Muscle layer of duodenum (tissue), 2 donors: ENCODE results near the gene ESR1.
"Not testable (repeated sequence)": the region's sequence is repeated elsewhere in the genome, so short reads cannot be mapped to it uniquely, and the experiment has no call there.

Experiments
- H3K27ac ChIP-seq: one replicate; pipeline ENCODE4 v1.7.0; 2013; ENCODE audit warnings: mild to moderate bottlenecking, low read length
- H3K27me3 ChIP-seq: one replicate; pipeline ENCODE4 v1.7.0; 2013; ENCODE audit warnings: low read depth, mild to moderate bottlenecking, control low read depth, low read length
- H3K36me3 ChIP-seq, 2 donors: one replicate each; pipeline ENCODE4 v1.7.0; 2013; ENCODE audit warnings: low read length in 2 of 2, control low read depth in 1 of 2, mild to moderate bottlenecking in 1 of 2; ENCODE audit not compliant: insufficient read depth in 2 of 2, control insufficient read depth in 1 of 2
- H3K4me1 ChIP-seq, 2 donors: one replicate each; pipeline ENCODE4 v1.7.0; 2013; ENCODE audit warnings: low read length in 2 of 2, mild to moderate bottlenecking in 2 of 2, control low read depth in 1 of 2, moderate library complexity in 1 of 2; ENCODE audit not compliant: insufficient read depth in 2 of 2, control insufficient read depth in 1 of 2
- H3K4me3 ChIP-seq, 2 donors: one replicate each; pipeline ENCODE4 v1.7.0; 2013; ENCODE audit warnings: low read length in 2 of 2, low read depth in 1 of 2, mild to moderate bottlenecking in 1 of 2
- H3K9me3 ChIP-seq, 2 donors: one replicate each; pipeline ENCODE4 v1.7.0; 2013; ENCODE audit warnings: low read length in 2 of 2, control low read depth in 1 of 2, mild to moderate bottlenecking in 1 of 2; ENCODE audit not compliant: control insufficient read depth in 1 of 2
- donor health status: healthy.

Gene ESR1

GRCh38 chr6:151822252-151823111, 15.0 kb downstream of the ESR1 start:
- Histone ChIP-seq H3K27ac (no peak overlapping the region), H3K36me3 (no peaks in the 10 kb centered on the region), H3K9me3 (no peaks in the 10 kb centered on the region), H3K4me3 (no peak overlapping the region), H3K27me3 (no peaks in the 10 kb centered on the region), H3K4me1 (no peaks in the 10 kb centered on the region)

DNA sequence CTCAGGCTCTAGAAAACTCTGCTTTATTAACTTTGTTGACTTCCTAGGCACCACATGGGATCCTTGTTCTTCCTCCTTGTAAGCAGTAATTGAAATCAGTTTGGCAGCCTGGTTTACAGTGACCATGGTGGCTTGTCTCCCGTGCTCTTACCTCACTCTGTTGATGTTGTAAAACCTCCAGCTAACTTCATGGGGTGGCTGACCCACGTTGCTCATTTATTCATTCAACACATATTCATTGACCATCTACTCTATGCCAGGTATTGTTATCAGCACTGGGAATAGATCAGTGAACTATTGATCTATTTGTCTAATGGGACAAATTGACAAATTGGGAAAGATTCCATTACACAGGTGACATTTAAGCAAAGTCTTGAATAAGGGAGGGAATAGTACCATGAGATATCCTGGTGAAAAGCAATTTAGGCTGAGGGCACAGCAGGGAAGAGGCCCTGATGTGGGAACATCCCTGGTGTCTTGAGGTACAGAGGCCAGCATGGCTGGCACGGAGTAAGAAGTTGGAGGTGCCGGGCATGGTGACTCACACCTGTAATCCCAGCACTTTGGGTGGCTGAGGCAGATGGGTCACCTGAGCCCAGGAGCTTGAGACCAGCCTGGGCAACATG, 19.1 kb downstream of the ESR1 start:
- H3K4me3 ChIP-seq: no peak overlapping the region
- H3K9me3 ChIP-seq: no peaks in the 10 kb centered on the region
- no peaks in the 10 kb centered on the region for H3K27me3 ChIP-seq
- H3K36me3 ChIP-seq: no peaks in the 10 kb centered on the region
- H3K4me1 ChIP-seq: no peaks in the 10 kb centered on the region
- H3K27ac ChIP-seq: no peak overlapping the region

DNA sequence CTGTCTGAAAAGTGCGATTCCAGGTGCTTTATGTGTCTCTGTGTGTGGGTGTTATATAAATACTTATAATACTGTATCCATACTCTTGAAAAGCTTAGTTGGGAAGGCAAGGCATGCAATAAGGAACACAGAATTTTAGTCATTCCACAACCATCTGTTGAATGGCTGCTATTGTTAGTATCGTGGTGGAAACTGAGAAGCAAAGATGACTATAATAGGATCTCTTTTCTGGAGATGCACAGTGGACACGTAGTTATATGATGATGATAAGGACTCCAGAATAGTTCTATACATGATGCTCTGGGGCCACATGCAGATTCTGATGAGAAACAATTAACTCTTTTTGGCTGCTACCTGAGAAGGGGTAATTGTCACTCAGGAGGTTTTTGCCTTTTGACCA, 25.2 kb downstream of the ESR1 start:
- no peaks in the 10 kb centered on the region for H3K36me3 ChIP-seq
- no peak overlapping the region for H3K4me3 ChIP-seq
- H3K9me3 ChIP-seq: no peaks in the 10 kb centered on the region
- H3K27ac ChIP-seq: no peak overlapping the region
- no peaks in the 10 kb centered on the region for H3K27me3 ChIP-seq
- H3K4me1 ChIP-seq: no peaks in the 10 kb centered on the region

DNA sequence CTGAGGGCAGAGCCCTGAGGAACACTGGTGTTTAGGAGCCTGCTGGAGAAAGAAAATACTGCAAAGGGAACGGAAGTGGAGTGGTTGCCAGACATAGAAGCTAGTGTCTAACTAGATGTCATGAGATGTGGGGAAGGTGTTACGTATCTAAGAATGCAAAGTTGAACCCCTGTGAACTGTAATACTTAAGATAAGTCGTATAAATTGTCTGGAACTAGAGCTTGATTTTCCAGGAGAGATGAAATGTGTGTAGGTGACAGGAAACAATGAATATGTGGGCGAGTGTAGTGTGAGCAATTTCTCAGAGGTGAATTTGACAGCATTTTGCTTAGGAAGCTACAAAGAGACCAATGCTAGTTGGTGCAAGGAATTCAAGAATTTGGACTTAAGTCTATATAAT, 27.9 kb downstream of the ESR1 start:
- Histone ChIP-seq H3K4me1 (no peaks in the 10 kb centered on the region), H3K36me3 (no peaks in the 10 kb centered on the region), H3K4me3 (no peak overlapping the region), H3K27ac (no peak overlapping the region), H3K27me3 (no peaks in the 10 kb centered on the region), H3K9me3 (no peaks in the 10 kb centered on the region)

- H3K27ac ChIP-seq: no peak overlapping the region
- no peaks in the 10 kb centered on the region for H3K27me3 ChIP-seq
- no peaks in the 10 kb centered on the region for H3K36me3 ChIP-seq
- no peaks in the 10 kb centered on the region for H3K4me1 ChIP-seq
- H3K9me3 ChIP-seq: no peaks in the 10 kb centered on the region
- no peak overlapping the region for H3K4me3 ChIP-seq
These were observed 29.7 kb downstream of the ESR1 start for GRCh38 chr6:151837223-151837622.

DNA sequence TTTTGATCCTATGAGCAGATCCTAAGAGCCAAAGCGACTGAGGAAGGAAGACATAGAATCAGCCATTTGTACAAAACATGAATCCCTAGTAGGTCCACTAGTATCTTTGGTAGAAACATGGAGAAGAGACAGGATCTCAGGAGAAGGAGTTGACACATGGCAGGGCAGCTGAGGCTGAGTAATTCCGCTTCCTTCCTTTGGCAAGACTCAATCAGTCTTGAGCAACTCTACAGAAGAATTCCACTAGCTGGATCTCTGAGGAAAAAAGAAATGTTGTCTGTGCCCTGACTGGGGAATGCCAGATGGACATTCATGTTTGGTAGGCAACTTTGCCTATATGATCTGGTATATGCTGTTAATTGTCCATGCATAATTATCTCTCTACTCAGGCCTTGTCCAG, 35.3 kb downstream of the ESR1 start:
- no peaks in the 10 kb centered on the region for H3K36me3 ChIP-seq
- no peaks in the 10 kb centered on the region for H3K9me3 ChIP-seq
- no peak overlapping the region for H3K27ac ChIP-seq
- H3K27me3 ChIP-seq: no peaks in the 10 kb centered on the region
- H3K4me1 ChIP-seq: no peaks in the 10 kb centered on the region
- H3K4me3 ChIP-seq: no peak overlapping the region

GRCh38 chr6:151847064-151847463, 39.6 kb downstream of the ESR1 start:
- Histone ChIP-seq H3K9me3 (no peaks in the 10 kb centered on the region), H3K4me3 (no peak overlapping the region), H3K27ac (no peak overlapping the region), H3K4me1 (no peaks in the 10 kb centered on the region), H3K27me3 (no peaks in the 10 kb centered on the region), H3K36me3 (no peaks in the 10 kb centered on the region)

DNA sequence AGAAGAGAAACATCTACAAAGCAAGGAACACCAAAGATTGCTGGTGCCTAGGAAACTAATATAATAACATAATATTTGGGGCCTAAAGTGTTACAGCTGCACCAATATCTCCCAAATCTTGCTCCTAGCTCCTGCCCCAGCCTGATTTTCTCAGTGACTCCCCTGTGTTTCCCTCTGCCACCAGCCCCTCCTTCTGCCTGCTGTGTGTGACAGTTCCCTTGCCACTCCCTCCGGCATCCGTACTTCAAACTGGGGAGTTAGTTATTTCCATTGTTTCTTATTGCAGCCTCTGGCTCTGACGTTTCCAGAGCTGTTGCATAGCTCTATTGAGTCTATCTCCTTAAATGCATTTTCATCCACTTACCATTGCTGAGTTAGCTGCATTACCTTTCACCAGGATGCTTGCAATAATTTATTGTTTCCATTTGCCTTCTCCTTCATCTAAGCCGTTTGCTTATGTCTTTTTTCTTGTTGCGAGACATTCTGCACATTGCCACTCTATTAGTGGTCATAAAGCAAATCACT, 43.1 kb downstream of the ESR1 start:
- H3K36me3 ChIP-seq: no peaks in the 10 kb centered on the region
- no peaks in the 10 kb centered on the region for H3K9me3 ChIP-seq
- no peak overlapping the region for H3K27ac ChIP-seq
- H3K4me1 ChIP-seq: no peaks in the 10 kb centered on the region
- no peak overlapping the region for H3K4me3 ChIP-seq
- no peaks in the 10 kb centered on the region for H3K27me3 ChIP-seq

GRCh38 chr6:151858294-151858693, 50.8 kb downstream of the ESR1 start:
- Histone ChIP-seq H3K36me3 (no peaks in the 10 kb centered on the region), H3K4me3 (no peak overlapping the region), H3K9me3 (no peaks in the 10 kb centered on the region), H3K27ac (no peak overlapping the region), H3K27me3 (no peaks in the 10 kb centered on the region), H3K4me1 (no peaks in the 10 kb centered on the region)

- Histone ChIP-seq H3K27me3 (no peaks in the 10 kb centered on the region), H3K36me3 (no peaks in the 10 kb centered on the region), H3K9me3 (no peaks in the 10 kb centered on the region), H3K27ac (no peak overlapping the region), H3K4me1 (no peaks in the 10 kb centered on the region), H3K4me3 (no peak overlapping the region)
These were observed 55.0 kb downstream of the ESR1 start for GRCh38 chr6:151862461-151862860.

- H3K4me1 ChIP-seq, H3K27me3 ChIP-seq, H3K27ac ChIP-seq, H3K36me3 ChIP-seq, H3K9me3 ChIP-seq, H3K4me3 ChIP-seq: not testable (repeated sequence)
These were observed 59.9 kb downstream of the ESR1 start for GRCh38 chr6:151867361-151867869.
